Vagina (tissue), 2 donors: Measurements from ENCODE around the gene ESRRG.

Experiments used
- POLR2A ChIP-seq, 2 donors: fragments of 450-650 bp; IDR thresholded peaks; one replicate each; pipeline ENCODE4 v1.6.1; 2017; ENCODE audit warnings: antibody characterized with exemption in 2 of 2, mild to moderate bottlenecking in 2 of 2, moderate library complexity in 2 of 2
- POLR2AphosphoS5 ChIP-seq, 2 donors: sonication (generic); formaldehyde crosslinking; IDR thresholded peaks; one replicate each; pipeline ENCODE4 v1.9.0; 2017; ENCODE audit warnings: antibody characterized with exemption in 2 of 2, mild to moderate bottlenecking in 2 of 2, low read depth in 1 of 2; ENCODE audit not compliant: insufficient read depth in 1 of 2
- TF ChIP-seq, protein P1 (sequence below), 3 experiments: fragments of 450-650 bp in 2 of 3; fragments of 200-600 bp in 1 of 3; sonication (generic) in 1 of 3; IDR thresholded peaks; one replicate each; pipeline ENCODE4 v1.5.1; 2017 to 2019; ENCODE audit warnings: antibody characterized with exemption in 3 of 3, mild to moderate bottlenecking in 2 of 3, moderate library complexity in 2 of 3

GRCh38 chr1:216459651-216460207, 263.5 kb downstream of the ESRRG start:
- TF ChIP-seq POLR2A (IDR thresholded peaks at IDR 0.05) (no peak), POLR2AphosphoS5 (IDR thresholded peaks at IDR 0.05; ENCODE audit: insufficient read depth in 1 of 2, low read depth in 1 of 2) (no peak)
- TF ChIP-seq, protein P1, sequence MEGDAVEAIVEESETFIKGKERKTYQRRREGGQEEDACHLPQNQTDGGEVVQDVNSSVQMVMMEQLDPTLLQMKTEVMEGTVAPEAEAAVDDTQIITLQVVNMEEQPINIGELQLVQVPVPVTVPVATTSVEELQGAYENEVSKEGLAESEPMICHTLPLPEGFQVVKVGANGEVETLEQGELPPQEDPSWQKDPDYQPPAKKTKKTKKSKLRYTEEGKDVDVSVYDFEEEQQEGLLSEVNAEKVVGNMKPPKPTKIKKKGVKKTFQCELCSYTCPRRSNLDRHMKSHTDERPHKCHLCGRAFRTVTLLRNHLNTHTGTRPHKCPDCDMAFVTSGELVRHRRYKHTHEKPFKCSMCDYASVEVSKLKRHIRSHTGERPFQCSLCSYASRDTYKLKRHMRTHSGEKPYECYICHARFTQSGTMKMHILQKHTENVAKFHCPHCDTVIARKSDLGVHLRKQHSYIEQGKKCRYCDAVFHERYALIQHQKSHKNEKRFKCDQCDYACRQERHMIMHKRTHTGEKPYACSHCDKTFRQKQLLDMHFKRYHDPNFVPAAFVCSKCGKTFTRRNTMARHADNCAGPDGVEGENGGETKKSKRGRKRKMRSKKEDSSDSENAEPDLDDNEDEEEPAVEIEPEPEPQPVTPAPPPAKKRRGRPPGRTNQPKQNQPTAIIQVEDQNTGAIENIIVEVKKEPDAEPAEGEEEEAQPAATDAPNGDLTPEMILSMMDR (IDR thresholded peaks at IDR 0.05), result no peak
